H9 (cell line): Measurements from ENCODE around the gene ACER3. TPM values are rescaled to one million over a fixed set of nuclear protein-coding genes. Genes with fewer than 3 reads are reported as not detected.

Experiments
- DNase-seq: peaks from one replicate; pipeline ENCODE4 v3.0.0-alpha.2; 2017
- H2AFZ ChIP-seq: one replicate; pipeline ENCODE4 v1.6.1; 2013; ENCODE audit warnings: mild to moderate bottlenecking, low read length, control low read depth, moderate library complexity
- H2AK5ac ChIP-seq: 2 replicates; pipeline ENCODE4 v1.6.1; 2013; ENCODE audit warnings: low read length, control low read depth, mixed read lengths; ENCODE audit not compliant: insufficient read length
- H2BK120ac ChIP-seq: one replicate; pipeline ENCODE4 v1.6.1; 2013; ENCODE audit warnings: low read depth, mild to moderate bottlenecking, low read length, control low read depth, inconsistent platforms; ENCODE audit not compliant: poor library complexity, severe bottlenecking
- H2BK12ac ChIP-seq: 2 replicates; pipeline ENCODE4 v1.6.1; 2013; ENCODE audit warnings: low read length, control low read depth, mixed read lengths, low read depth; ENCODE audit not compliant: insufficient read length
- H2BK15ac ChIP-seq: 2 replicates; pipeline ENCODE4 v1.6.1; 2013; ENCODE audit warnings: low read depth, low read length, control low read depth
- H2BK20ac ChIP-seq: one replicate; pipeline ENCODE4 v1.6.1; 2013; ENCODE audit warnings: low read depth, mild to moderate bottlenecking, low read length, control low read depth, inconsistent platforms; ENCODE audit not compliant: poor library complexity, severe bottlenecking
- H2BK5ac ChIP-seq: 2 replicates; pipeline ENCODE4 v1.6.1; 2013; ENCODE audit warnings: low read length, control low read depth, mixed read lengths; ENCODE audit not compliant: insufficient read length
- H3K14ac ChIP-seq: 2 replicates; pipeline ENCODE4 v1.6.1; 2013; ENCODE audit warnings: low read length, control low read depth; ENCODE audit not compliant: insufficient read depth
- H3K18ac ChIP-seq: 2 replicates; pipeline ENCODE4 v1.6.1; 2013; ENCODE audit warnings: low read depth, mild to moderate bottlenecking, mixed read lengths, low read length, control low read depth; ENCODE audit not compliant: insufficient read length
- H3K23ac ChIP-seq: 2 replicates; pipeline ENCODE4 v1.6.1; 2013; ENCODE audit warnings: low read length, control low read depth, mixed read lengths, low read depth; ENCODE audit not compliant: insufficient read length
- H3K23me2 ChIP-seq: 2 replicates; pipeline ENCODE4 v1.6.1; 2013; ENCODE audit warnings: low read depth, mild to moderate bottlenecking, mixed read lengths, low read length, control low read depth; ENCODE audit not compliant: insufficient read length, poor library complexity, severe bottlenecking
- H3K27ac ChIP-seq: 2 replicates; pipeline ENCODE4 v1.5.1; 2013; ENCODE audit warnings: low read length, control low read depth, mixed read lengths, low read depth; ENCODE audit not compliant: insufficient read length
- H3K27me3 ChIP-seq: 2 replicates; pipeline ENCODE4 v1.6.1; 2013; ENCODE audit warnings: low read length, control low read depth, inconsistent platforms; ENCODE audit not compliant: insufficient read depth
- H3K4ac ChIP-seq: 2 replicates; pipeline ENCODE4 v1.6.1; 2013; ENCODE audit warnings: low read depth, mild to moderate bottlenecking, control low read depth, inconsistent platforms, low read length, moderate library complexity
- H3K4me1 ChIP-seq: 2 replicates; pipeline ENCODE4 v1.6.1; 2013; ENCODE audit warnings: low read length, control low read depth, inconsistent platforms; ENCODE audit not compliant: insufficient read depth
- H3K4me2 ChIP-seq: 2 replicates; pipeline ENCODE4 v1.6.1; 2013; ENCODE audit warnings: low read length, control low read depth, mixed read lengths; ENCODE audit not compliant: insufficient read length, insufficient read depth
- H3K56ac ChIP-seq: 2 replicates; pipeline ENCODE4 v1.6.1; 2013; ENCODE audit warnings: low read depth, mild to moderate bottlenecking, mixed read lengths, low read length, control low read depth; ENCODE audit not compliant: insufficient read length
- H3K79me1 ChIP-seq: 2 replicates; pipeline ENCODE4 v1.6.1; 2013; ENCODE audit warnings: low read depth, mild to moderate bottlenecking, moderate library complexity, low read length, control low read depth, inconsistent platforms; ENCODE audit not compliant: insufficient read depth, poor library complexity, severe bottlenecking
- H3K79me2 ChIP-seq: 2 replicates; pipeline ENCODE4 v1.6.1; 2013; ENCODE audit warnings: low read length, control low read depth, inconsistent platforms; ENCODE audit not compliant: insufficient read depth
- H3K9ac ChIP-seq: 2 replicates; pipeline ENCODE4 v1.6.1; 2013; ENCODE audit warnings: low read length, control low read depth, mixed read lengths; ENCODE audit not compliant: insufficient read length; ENCODE audit errors: extremely low read depth
- H3K9me3 ChIP-seq: one replicate; pipeline ENCODE4 v1.6.1; 2013; ENCODE audit warnings: low read depth, low read length, inconsistent platforms; ENCODE audit not compliant: control insufficient read depth
- H3T11ph ChIP-seq: one replicate; pipeline ENCODE4 v1.6.1; 2013; ENCODE audit warnings: mild to moderate bottlenecking, low read length, control low read depth, inconsistent platforms
- H4K20me1 ChIP-seq: one replicate; pipeline ENCODE4 v1.6.1; 2013; ENCODE audit not compliant: control insufficient read depth, insufficient read length, insufficient read depth
- H4K5ac ChIP-seq: 2 replicates; pipeline ENCODE4 v1.6.1; 2013; ENCODE audit warnings: low read depth, mild to moderate bottlenecking, mixed read lengths, low read length, control low read depth; ENCODE audit not compliant: insufficient read length
- H4K8ac ChIP-seq: replicated peaks from 2 replicates; pipeline ENCODE4 v1.6.1; 2013; ENCODE audit warnings: low read length, control low read depth, mixed read lengths, low read depth; ENCODE audit not compliant: insufficient read length
- H4K91ac ChIP-seq: 2 replicates; pipeline ENCODE4 v1.6.1; 2013; ENCODE audit warnings: low read depth, mild to moderate bottlenecking, moderate library complexity, mixed read lengths, low read length, control low read depth; ENCODE audit not compliant: insufficient read length
- H3K27ac Mint-ChIP-seq, 3 experiments: 2 replicates in 2 of 3; 3 replicates in 1 of 3; pipeline ENCODE4 v1.8.0; 2020 to 2021; ENCODE audit warnings: mixed read lengths in 3 of 3, mild to moderate bottlenecking in 1 of 3, moderate library complexity in 1 of 3
- H3K27me3 Mint-ChIP-seq: 2 replicates; pipeline ENCODE4 v1.8.0; 2021; ENCODE audit warnings: low read depth, mild to moderate bottlenecking, moderate library complexity, mixed read lengths
- H3K36me3 Mint-ChIP-seq, 3 experiments: 2 replicates in 2 of 3; 3 replicates in 1 of 3; pipeline ENCODE4 v1.8.0; 2020 to 2021; ENCODE audit warnings: low read depth in 3 of 3, mixed read lengths in 3 of 3; ENCODE audit not compliant: insufficient read depth in 1 of 3
- H3K4me1 Mint-ChIP-seq, 2 experiments: 2 replicates each; pipeline ENCODE4 v1.8.0; 2020; ENCODE audit warnings: mixed read lengths in 2 of 2
- H3K4me3 Mint-ChIP-seq, 2 experiments: 2 replicates in 1 of 2; 3 replicates in 1 of 2; pipeline ENCODE4 v1.8.0; 2020 to 2021; ENCODE audit warnings: mild to moderate bottlenecking in 2 of 2, mixed read lengths in 2 of 2, moderate library complexity in 1 of 2
- H3K9me3 Mint-ChIP-seq, 2 experiments: 2 replicates in 1 of 2; 3 replicates in 1 of 2; pipeline ENCODE4 v1.8.0; 2020; ENCODE audit warnings: mild to moderate bottlenecking in 2 of 2, mixed read lengths in 2 of 2, moderate library complexity in 1 of 2
- CTCF ChIP-seq: fragments of 200-600 bp; sonication (generic); conservative IDR thresholded peaks from 3 replicates; pipeline ENCODE4 v1.8.0; 2021; ENCODE audit warnings: antibody characterized with exemption, mild to moderate bottlenecking
- total RNA-seq: library from RNA; stranded (reverse); gene quantifications from 2 replicates; pipeline ENCODE4 v1.2.1, GENCODE V29; 2021

Gene ACER3
- total RNA-seq, 1 experiment from 2014 or later, result 14.7 TPM

- H3K4me3 Mint-ChIP-seq, result no peak overlapping the region
- H3K4me2 ChIP-seq, result no peak overlapping the region
- H2AK5ac ChIP-seq, result no peak overlapping the region
- H3K18ac ChIP-seq, result no peak overlapping the region
- no peak overlapping the region for H3K23ac ChIP-seq
- no peaks in the 10 kb centered on the region for H3K79me2 ChIP-seq
- no peak overlapping the region for H2BK120ac ChIP-seq
- no peak overlapping the region for H2BK5ac ChIP-seq
- no peak for TF ChIP-seq CTCF
- no peak overlapping the region for H3K4ac ChIP-seq
- no peak overlapping the region for H3T11ph ChIP-seq
- no peak overlapping the region for H3K14ac ChIP-seq
- H3K9me3 ChIP-seq, result no peaks in the 10 kb centered on the region
- H3K36me3 Mint-ChIP-seq, result no peaks in the 10 kb centered on the region
- no peak overlapping the region for H2BK12ac ChIP-seq
- no peaks in the 10 kb centered on the region for H3K27me3 ChIP-seq
- H2AFZ ChIP-seq, result no peak overlapping the region
- no peaks in the 10 kb centered on the region for H3K4me1 ChIP-seq
- H3K9ac ChIP-seq, result no peak overlapping the region
- H4K91ac ChIP-seq, result no peak overlapping the region
- H4K20me1 ChIP-seq, result no peaks in the 10 kb centered on the region
- H4K5ac ChIP-seq, result no peak overlapping the region
- H2BK15ac ChIP-seq, result no peak overlapping the region
- H2BK20ac ChIP-seq, result no peak overlapping the region
- H3K4me1 Mint-ChIP-seq, result peaks cover 3 to 4% of the 10 kb centered on the region in 2 experiments; a peak in 3 of 4 replicates
- no peaks in the 10 kb centered on the region for H3K23me2 ChIP-seq
- no peaks in the 10 kb centered on the region for H3K27me3 Mint-ChIP-seq
- no peak overlapping the region for H4K8ac ChIP-seq
- no peaks in the 10 kb centered on the region for H3K9me3 Mint-ChIP-seq
- H3K27ac Mint-ChIP-seq, result peak overlapping the region in 2 of 3 experiments; percentile 27 to 56; a peak in 3 of 7 replicates
- no peak for DNase-seq
- no peak overlapping the region for H3K56ac ChIP-seq
- H3K27ac ChIP-seq, result no peak overlapping the region
- H3K79me1 ChIP-seq, result no peaks in the 10 kb centered on the region
These were observed 30.6 kb downstream of the ACER3 start for GRCh38 chr11:76891285-76891684.
